ENCODE measurements around the gene DUSP5. TPM values are rescaled to one million over a fixed set of nuclear protein-coding genes. Genes with fewer than 3 reads are reported as not detected.

DUSP5 gene
- total RNA-seq, 1 experiment from 2014 or later: 14.2 TPM

DNA sequence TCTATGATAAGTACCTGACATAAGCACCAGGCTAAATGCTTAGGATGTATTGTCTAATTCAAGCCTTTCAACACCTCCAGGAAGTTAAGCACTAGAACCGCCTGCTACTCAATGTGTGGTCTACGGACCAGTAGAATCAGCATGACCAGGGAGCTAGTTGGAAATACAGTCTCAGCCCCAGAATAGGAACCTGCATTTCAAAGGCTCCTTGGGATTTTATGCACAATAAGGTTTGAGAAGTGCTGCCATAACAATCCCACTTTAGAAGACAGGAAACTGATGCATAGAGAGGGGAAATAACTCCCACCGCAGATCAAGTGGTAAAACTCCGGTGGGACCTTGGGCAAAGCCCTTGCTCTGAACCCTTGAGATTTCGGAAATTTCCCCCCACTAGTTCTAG, 8.8 kb upstream of the DUSP5 start:
- no peaks in the 10 kb centered on the region for H3K27me3 ChIP-seq (ENCODE audit: insufficient read depth, low read depth)
- DNase-seq: no peak
- ChIA-PET POLR2A (ENCODE audit: unreplicated experiment) (no interaction called here), CTCF (no interaction called here)
- H3K79me2 ChIP-seq (ENCODE audit: low read depth): peaks cover 1% of the 10 kb centered on the region; the same call in 1 of the 2 replicates
- H3K27ac ChIP-seq: no peak overlapping the region
- no peaks in the 10 kb centered on the region for H3K9me3 ChIP-seq (ENCODE audit: insufficient read depth, low read depth)
- no peak overlapping the region for H3K4me3 ChIP-seq
- no peaks in the 10 kb centered on the region for H4K20me1 ChIP-seq (ENCODE audit: insufficient read depth)
- no peaks in the 10 kb centered on the region for H3K36me3 ChIP-seq (ENCODE audit: low read depth)
- H3K4me2 ChIP-seq: no peak overlapping the region
- BruUV-seq (replicated peaks): no TSS peak
- TF ChIP-seq EZH2 (IDR thresholded peaks at IDR 0.05; ENCODE audit: low read depth): no peak
- TF ChIP-seq, protein P1, sequence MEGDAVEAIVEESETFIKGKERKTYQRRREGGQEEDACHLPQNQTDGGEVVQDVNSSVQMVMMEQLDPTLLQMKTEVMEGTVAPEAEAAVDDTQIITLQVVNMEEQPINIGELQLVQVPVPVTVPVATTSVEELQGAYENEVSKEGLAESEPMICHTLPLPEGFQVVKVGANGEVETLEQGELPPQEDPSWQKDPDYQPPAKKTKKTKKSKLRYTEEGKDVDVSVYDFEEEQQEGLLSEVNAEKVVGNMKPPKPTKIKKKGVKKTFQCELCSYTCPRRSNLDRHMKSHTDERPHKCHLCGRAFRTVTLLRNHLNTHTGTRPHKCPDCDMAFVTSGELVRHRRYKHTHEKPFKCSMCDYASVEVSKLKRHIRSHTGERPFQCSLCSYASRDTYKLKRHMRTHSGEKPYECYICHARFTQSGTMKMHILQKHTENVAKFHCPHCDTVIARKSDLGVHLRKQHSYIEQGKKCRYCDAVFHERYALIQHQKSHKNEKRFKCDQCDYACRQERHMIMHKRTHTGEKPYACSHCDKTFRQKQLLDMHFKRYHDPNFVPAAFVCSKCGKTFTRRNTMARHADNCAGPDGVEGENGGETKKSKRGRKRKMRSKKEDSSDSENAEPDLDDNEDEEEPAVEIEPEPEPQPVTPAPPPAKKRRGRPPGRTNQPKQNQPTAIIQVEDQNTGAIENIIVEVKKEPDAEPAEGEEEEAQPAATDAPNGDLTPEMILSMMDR (conservative IDR thresholded peaks at IDR 0.05): no peak
- no peaks in the 10 kb centered on the region for H3K9me2 ChIP-seq (ENCODE audit: insufficient read depth)
- H2AFZ ChIP-seq: no peak overlapping the region
- intact Hi-C loops (cut with micrococcal nuclease; ENCODE audit: unreplicated experiment): no loop called here
- peaks cover 3% of the 10 kb centered on the region; the same call in 1 of the 2 replicates for H3K4me1 ChIP-seq (replicated peaks; ENCODE audit: insufficient read depth)
- H3F3A ChIP-seq (ENCODE audit: insufficient read depth, low read depth): 0 out of 2 replicates have a peak, but pooled peaks cover 17% of the 10 kb centered on the region

DNA sequence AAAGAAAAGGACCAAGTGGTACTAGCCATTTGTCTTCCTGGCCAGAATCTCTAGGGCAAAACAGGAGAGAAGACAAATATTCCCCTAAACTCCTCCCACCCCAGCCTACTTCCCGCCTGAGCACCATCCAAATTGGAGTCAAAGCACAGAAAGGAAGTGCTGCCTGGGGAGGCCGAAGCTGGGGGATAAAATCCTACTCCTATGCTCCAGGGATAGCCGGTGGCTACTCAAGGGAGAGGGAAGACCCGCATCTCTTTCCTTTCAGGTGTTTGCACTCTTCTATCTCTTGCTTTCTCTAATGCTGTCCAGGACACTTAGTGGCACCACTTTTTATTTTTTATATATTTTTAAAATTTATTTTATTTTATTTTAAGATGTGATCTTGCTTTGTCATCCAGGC, 7.1 kb upstream of the DUSP5 start:
- Histone ChIP-seq H3K9me2 (ENCODE audit: insufficient read depth) (no peaks in the 10 kb centered on the region), H3K9me3 (ENCODE audit: insufficient read depth, low read depth) (no peaks in the 10 kb centered on the region), H3K4me3 (no peak overlapping the region), H3F3A (ENCODE audit: insufficient read depth, low read depth) (peaks cover 18% of the 10 kb centered on the region; the same call in 1 of the 2 replicates), H3K36me3 (ENCODE audit: low read depth) (no peaks in the 10 kb centered on the region), H3K27ac (no peak overlapping the region), H4K20me1 (ENCODE audit: insufficient read depth) (no peaks in the 10 kb centered on the region), H2AFZ (no peak overlapping the region), H3K79me2 (ENCODE audit: low read depth) (peaks cover 18% of the 10 kb centered on the region), H3K4me2 (no peak overlapping the region), H3K27me3 (ENCODE audit: insufficient read depth, low read depth) (no peaks in the 10 kb centered on the region), H3K4me1 (replicated peaks; ENCODE audit: insufficient read depth) (peaks cover 12% of the 10 kb centered on the region)
- ChIA-PET CTCF (no interaction called here), POLR2A (ENCODE audit: unreplicated experiment) (no interaction called here)
- BruUV-seq (replicated peaks): no TSS peak
- no peak for DNase-seq
- intact Hi-C loops (cut with micrococcal nuclease; ENCODE audit: unreplicated experiment): no loop called here
- no peak for TF ChIP-seq EZH2 (IDR thresholded peaks at IDR 0.05; ENCODE audit: low read depth)
- TF ChIP-seq, protein P1 (conservative IDR thresholded peaks at IDR 0.05): no peak

DNA sequence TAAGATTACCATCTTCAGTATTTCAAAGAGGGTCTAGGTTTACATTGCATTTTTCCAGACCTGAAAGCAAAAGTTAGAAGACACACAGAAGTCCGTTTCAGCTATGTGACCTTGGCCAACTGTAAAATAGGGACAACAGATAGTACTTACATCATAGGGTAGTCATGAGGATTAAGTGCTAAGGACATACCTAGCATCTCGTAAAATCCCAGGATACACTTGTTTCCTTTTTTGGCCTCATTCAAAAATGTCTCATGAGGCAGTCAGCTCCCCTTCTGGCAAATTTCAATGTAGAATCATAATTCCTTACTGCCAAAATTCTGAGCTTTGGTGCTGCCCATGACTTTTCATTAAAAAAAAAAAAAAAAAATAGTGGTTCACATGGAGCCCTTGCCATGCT, 6.4 kb upstream of the DUSP5 start:
- CTCF ChIA-PET: no interaction called here
- DNase-seq: no peak
- intact Hi-C loops (cut with micrococcal nuclease; ENCODE audit: unreplicated experiment): no loop called here

More for the DNA sequence above, 6.4 kb upstream of the DUSP5 start:
- peaks cover 25% of the 10 kb centered on the region for H3K79me2 ChIP-seq (ENCODE audit: low read depth)
- H2AFZ ChIP-seq: no peak overlapping the region
- no peaks in the 10 kb centered on the region for H3K9me3 ChIP-seq (ENCODE audit: insufficient read depth, low read depth)
- no TSS peak for BruUV-seq (replicated peaks)
- no peaks in the 10 kb centered on the region for H4K20me1 ChIP-seq (ENCODE audit: insufficient read depth)
- peaks cover 12% of the 10 kb centered on the region for H3K4me1 ChIP-seq (replicated peaks; ENCODE audit: insufficient read depth)
- no peaks in the 10 kb centered on the region for H3K9me2 ChIP-seq (ENCODE audit: insufficient read depth)
- no peak overlapping the region for H3K27ac ChIP-seq
- no peak overlapping the region for H3K4me3 ChIP-seq
- no peaks in the 10 kb centered on the region for H3K27me3 ChIP-seq (ENCODE audit: insufficient read depth, low read depth)
- TF ChIP-seq, protein P1 (conservative IDR thresholded peaks at IDR 0.05): no peak
- no peak for TF ChIP-seq EZH2 (IDR thresholded peaks at IDR 0.05; ENCODE audit: low read depth)
- no peaks in the 10 kb centered on the region for H3K36me3 ChIP-seq (ENCODE audit: low read depth)
- POLR2A ChIA-PET (ENCODE audit: unreplicated experiment): no interaction called here
- no peak overlapping the region for H3K4me2 ChIP-seq
- H3F3A ChIP-seq (ENCODE audit: insufficient read depth, low read depth): peaks cover 25% of the 10 kb centered on the region; the same call in 1 of the 2 replicates

Measured in PC-9 (cell line).